HL-60 (cell line): Measurements from ENCODE around the gene ZFP36L1.

Experiments used
- CTCF ChIP-seq: IDR thresholded peaks from one replicate; pipeline ENCODE4 v1.5.1; 2011; ENCODE audit warnings: low read length, control low read depth, inconsistent platforms; ENCODE audit not compliant: insufficient read depth
- POLR2AphosphoS5 ChIP-seq: IDR thresholded peaks from 2 replicates; pipeline ENCODE4 v1.6.1; 2012; ENCODE audit warnings: low read depth
- SPI1 ChIP-seq: IDR thresholded peaks from 2 replicates; pipeline ENCODE4 v1.6.1; 2012; ENCODE audit warnings: low read depth, mild to moderate bottlenecking, borderline replicate concordance

GRCh38 chr14:68794851-68795596 lies 2.2 kb upstream of the ZFP36L1 start:
- no peak for TF ChIP-seq CTCF
- TF ChIP-seq POLR2AphosphoS5: no peak
- no peak for TF ChIP-seq SPI1
